ENCODE results near the gene CLRN3. TPM values are rescaled to one million over a fixed set of nuclear protein-coding genes. Genes with fewer than 3 reads are reported as not detected.

CLRN3 gene
- total RNA-seq, 1 donor from 2014 or later = not detected

DNA sequence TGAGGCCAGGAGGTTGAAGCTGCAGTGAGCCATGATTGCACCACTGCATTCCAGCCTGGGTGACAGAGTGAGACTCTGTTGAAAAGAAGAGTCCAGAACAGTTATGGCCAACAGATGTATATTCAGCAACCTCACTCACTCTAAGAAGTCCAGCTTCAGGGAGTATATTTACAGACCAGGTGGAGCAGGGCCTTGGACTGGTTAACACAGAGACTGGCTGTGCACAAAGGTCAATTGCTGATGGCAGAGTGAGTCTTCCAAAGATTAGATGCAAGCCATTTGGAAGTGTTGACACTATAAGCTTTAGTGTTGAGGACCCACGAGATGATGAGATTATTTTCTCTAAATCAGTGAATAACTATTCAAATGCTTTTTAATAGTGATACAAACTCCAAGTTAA is 24.9 kb downstream of the CLRN3 start:
- Mint-ChIP-seq H3K9me3 (peaks cover 6% of the 10 kb centered on the region), H3K4me3 (no peak overlapping the region), H3K27me3 (peaks cover 26% of the 10 kb centered on the region), H3K36me3 (ENCODE audit: low read depth) (no peaks in the 10 kb centered on the region), H3K27ac (no peak overlapping the region), H3K4me1 (peaks cover 2% of the 10 kb centered on the region)
- intact Hi-C loops (cut with micrococcal nuclease) = no loop called here
- no peak for DNase-seq

GRCh38 chr10:127866276-127867013 is 26.3 kb downstream of the CLRN3 start:
- Mint-ChIP-seq H3K27ac (no peak overlapping the region), H3K4me3 (no peak overlapping the region), H3K36me3 (ENCODE audit: low read depth) (no peaks in the 10 kb centered on the region), H3K27me3 (peaks cover 23% of the 10 kb centered on the region), H3K9me3 (peaks cover 6% of the 10 kb centered on the region), H3K4me1 (no peaks in the 10 kb centered on the region)
- intact Hi-C loops (cut with micrococcal nuclease) = no loop called here
- DNase-seq = no peak

- Mint-ChIP-seq H3K27ac (no peak overlapping the region), H3K27me3 (peaks cover 4% of the 10 kb centered on the region), H3K9me3 (peaks cover 6% of the 10 kb centered on the region), H3K4me1 (no peaks in the 10 kb centered on the region), H3K4me3 (no peak overlapping the region), H3K36me3 (ENCODE audit: low read depth) (no peaks in the 10 kb centered on the region)
- DNase-seq = no peak
- intact Hi-C loops (cut with micrococcal nuclease) = no loop called here
These were observed 29.4 kb downstream of the CLRN3 start for GRCh38 chr10:127863231-127863825.

- Mint-ChIP-seq H3K4me1 (no peaks in the 10 kb centered on the region), H3K4me3 (no peak overlapping the region), H3K36me3 (ENCODE audit: low read depth) (no peaks in the 10 kb centered on the region), H3K9me3 (peaks cover 6% of the 10 kb centered on the region), H3K27me3 (no peaks in the 10 kb centered on the region), H3K27ac (no peak overlapping the region)
- intact Hi-C loops (cut with micrococcal nuclease) = no loop called here
- no peak for DNase-seq
These were observed 32.1 kb downstream of the CLRN3 start for GRCh38 chr10:127860592-127860991.

GRCh38 chr10:127855976-127856375 is 36.8 kb downstream of the CLRN3 start:
- Mint-ChIP-seq H3K9me3 (no peaks in the 10 kb centered on the region), H3K36me3 (ENCODE audit: low read depth) (no peaks in the 10 kb centered on the region), H3K4me1 (no peaks in the 10 kb centered on the region), H3K27ac (no peak overlapping the region), H3K4me3 (no peak overlapping the region), H3K27me3 (no peaks in the 10 kb centered on the region)
- DNase-seq = no peak
- intact Hi-C loops (cut with micrococcal nuclease) = loop anchor here (2.0 to 10.0 kb wide), 3 partner anchors 141 to 1871 kb away; no protein-coding TSS in a partner anchor

DNA sequence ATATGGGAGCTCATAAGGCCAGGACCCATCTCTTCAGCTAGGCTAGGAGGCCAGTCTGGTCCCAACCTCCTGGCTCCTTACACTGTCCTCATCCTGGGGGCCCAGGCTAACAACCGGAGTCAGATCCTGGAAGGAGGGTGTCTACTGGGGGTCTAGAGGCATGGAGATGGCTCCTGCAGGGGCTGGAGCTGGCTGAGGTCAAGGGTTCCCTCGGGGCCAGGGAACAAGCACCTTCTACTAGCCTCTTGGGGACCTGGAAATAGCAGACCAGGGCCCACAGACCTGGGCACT is 37.2 kb downstream of the CLRN3 start:
- Mint-ChIP-seq H3K4me3 (no peak overlapping the region), H3K4me1 (no peaks in the 10 kb centered on the region), H3K27me3 (no peaks in the 10 kb centered on the region), H3K27ac (no peak overlapping the region), H3K9me3 (no peaks in the 10 kb centered on the region), H3K36me3 (ENCODE audit: low read depth) (no peaks in the 10 kb centered on the region)
- DNase-seq = no peak
- intact Hi-C loops (cut with micrococcal nuclease) = loop anchor here (2.0 to 10.0 kb wide), 3 partner anchors 141 to 1871 kb away; no protein-coding TSS in a partner anchor

- H3K9me3 Mint-ChIP-seq = no peaks in the 10 kb centered on the region
- intact Hi-C loops (cut with micrococcal nuclease) = loop anchor here (2.0 to 10.0 kb wide), 3 partner anchors 140 to 1870 kb away; no protein-coding TSS in a partner anchor
- no peak overlapping the region for H3K4me3 Mint-ChIP-seq
- H3K36me3 Mint-ChIP-seq (ENCODE audit: low read depth) = no peaks in the 10 kb centered on the region
- no peaks in the 10 kb centered on the region for H3K27me3 Mint-ChIP-seq
- DNase-seq = no peak
- no peaks in the 10 kb centered on the region for H3K4me1 Mint-ChIP-seq
- H3K27ac Mint-ChIP-seq = no peak overlapping the region
These were observed 37.8 kb downstream of the CLRN3 start for GRCh38 chr10:127854769-127855590.

GRCh38 chr10:127853868-127854768 is 38.6 kb downstream of the CLRN3 start:
- no peaks in the 10 kb centered on the region for H3K27me3 Mint-ChIP-seq
- H3K4me1 Mint-ChIP-seq = no peaks in the 10 kb centered on the region

GRCh38 chr10:127852456-127852855 is 40.3 kb downstream of the CLRN3 start:
- H3K27me3 Mint-ChIP-seq = no peaks in the 10 kb centered on the region
- no peaks in the 10 kb centered on the region for H3K4me1 Mint-ChIP-seq
- intact Hi-C loops (cut with micrococcal nuclease) = loop anchor here (10.0 kb wide), 2 partner anchors 288 to 1868 kb away; no protein-coding TSS in a partner anchor
- no peak overlapping the region for H3K4me3 Mint-ChIP-seq
- no peak overlapping the region for H3K27ac Mint-ChIP-seq
- H3K36me3 Mint-ChIP-seq (ENCODE audit: low read depth) = no peaks in the 10 kb centered on the region
- DNase-seq = no peak
- no peaks in the 10 kb centered on the region for H3K9me3 Mint-ChIP-seq

More at GRCh38 chr10:127853868-127854768, 38.6 kb downstream of the CLRN3 start:
- peak; percentile 80 for DNase-seq
- intact Hi-C loops (cut with micrococcal nuclease) = loop anchor here (2.0 to 10.0 kb wide), 3 partner anchors 139 to 1869 kb away; no protein-coding TSS in a partner anchor
- no peaks in the 10 kb centered on the region for H3K9me3 Mint-ChIP-seq
- no peak overlapping the region for H3K27ac Mint-ChIP-seq
- no peak overlapping the region for H3K4me3 Mint-ChIP-seq
- no peaks in the 10 kb centered on the region for H3K36me3 Mint-ChIP-seq (ENCODE audit: low read depth)

DNA sequence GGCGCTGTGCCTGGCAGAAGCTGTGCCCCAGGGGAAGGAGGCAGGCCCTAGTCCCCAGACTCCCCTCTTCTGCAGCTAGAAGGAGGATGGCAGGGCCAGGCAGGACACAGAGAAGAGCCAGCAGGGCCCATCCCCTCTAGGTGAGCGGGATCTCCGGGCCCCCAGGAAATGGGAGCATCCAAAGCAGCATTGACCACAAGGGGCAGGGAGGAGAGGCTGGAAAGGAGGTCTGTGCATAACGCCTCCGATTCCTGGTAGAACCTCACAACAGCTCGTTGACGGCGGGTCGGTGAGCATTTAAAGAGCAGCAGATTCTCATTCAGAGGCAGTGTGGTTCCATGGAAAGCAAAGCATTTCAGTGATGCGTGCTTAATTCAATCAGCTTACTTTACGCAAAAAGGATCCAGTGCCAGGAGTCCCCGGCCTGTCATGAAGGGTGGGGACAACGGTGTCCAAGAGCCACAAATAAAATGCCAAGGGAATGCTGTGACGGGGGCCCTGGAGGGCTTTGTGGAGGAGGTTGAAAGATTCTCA is 41.0 kb downstream of the CLRN3 start:
- Mint-ChIP-seq H3K4me3 (no peak overlapping the region), H3K27me3 (no peaks in the 10 kb centered on the region), H3K9me3 (no peaks in the 10 kb centered on the region), H3K4me1 (no peaks in the 10 kb centered on the region), H3K27ac (no peak overlapping the region), H3K36me3 (ENCODE audit: low read depth) (no peaks in the 10 kb centered on the region)
- no peak for DNase-seq
- intact Hi-C loops (cut with micrococcal nuclease) = loop anchor here (10.0 kb wide), 2 partner anchors 287 to 1867 kb away; no protein-coding TSS in a partner anchor

- intact Hi-C loops (cut with micrococcal nuclease) = loop anchor here (10.0 kb wide), 2 partner anchors 286 to 1866 kb away; no protein-coding TSS in a partner anchor
- no peaks in the 10 kb centered on the region for H3K36me3 Mint-ChIP-seq (ENCODE audit: low read depth)
- no peaks in the 10 kb centered on the region for H3K9me3 Mint-ChIP-seq
- no peak overlapping the region for H3K27ac Mint-ChIP-seq
- H3K27me3 Mint-ChIP-seq = no peaks in the 10 kb centered on the region
- no peak for DNase-seq
- no peaks in the 10 kb centered on the region for H3K4me1 Mint-ChIP-seq
- no peak overlapping the region for H3K4me3 Mint-ChIP-seq
These were observed 41.8 kb downstream of the CLRN3 start for GRCh38 chr10:127850944-127851343.

- H3K4me1 Mint-ChIP-seq = no peaks in the 10 kb centered on the region
- no peak overlapping the region for H3K27ac Mint-ChIP-seq
- no peak overlapping the region for H3K4me3 Mint-ChIP-seq
- DNase-seq = no peak
- H3K27me3 Mint-ChIP-seq = no peaks in the 10 kb centered on the region
- H3K36me3 Mint-ChIP-seq (ENCODE audit: low read depth) = no peaks in the 10 kb centered on the region
- H3K9me3 Mint-ChIP-seq = no peaks in the 10 kb centered on the region
- intact Hi-C loops (cut with micrococcal nuclease) = loop anchor here (10.0 kb wide), 2 partner anchors 285 to 1865 kb away; no protein-coding TSS in a partner anchor
These were observed 42.8 kb downstream of the CLRN3 start for GRCh38 chr10:127849921-127850320.

DNA sequence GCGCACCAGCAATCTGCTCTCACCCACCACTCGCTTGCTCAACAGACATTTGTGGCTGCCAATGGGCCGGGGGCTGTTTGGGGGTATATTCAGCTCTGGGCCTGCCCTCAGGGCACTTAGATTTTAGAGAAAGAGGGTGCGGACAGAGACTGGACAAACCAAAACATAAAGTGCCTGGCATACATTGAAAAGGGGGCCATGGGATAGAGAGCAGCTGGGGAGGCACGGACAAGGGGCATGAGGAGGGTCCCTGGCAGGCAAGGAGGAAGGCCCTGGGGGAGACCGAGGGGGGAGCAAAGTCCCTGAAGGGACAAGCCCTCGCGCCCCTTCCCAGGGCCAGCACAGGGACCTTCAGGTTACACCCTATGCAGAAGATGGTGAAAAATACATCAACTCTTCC is 43.5 kb downstream of the CLRN3 start:
- no peaks in the 10 kb centered on the region for H3K4me1 Mint-ChIP-seq
- H3K36me3 Mint-ChIP-seq (ENCODE audit: low read depth) = no peaks in the 10 kb centered on the region
- H3K27me3 Mint-ChIP-seq = no peaks in the 10 kb centered on the region
- H3K9me3 Mint-ChIP-seq = no peaks in the 10 kb centered on the region
- intact Hi-C loops (cut with micrococcal nuclease) = no loop called here
- no peak for DNase-seq
- H3K27ac Mint-ChIP-seq = no peak overlapping the region
- no peak overlapping the region for H3K4me3 Mint-ChIP-seq
